ENCODE data around the gene WDR26.
A peak's percentile ranks its signal among the peaks of the same experiment; 100 is the strongest.

Gene WDR26

DNA sequence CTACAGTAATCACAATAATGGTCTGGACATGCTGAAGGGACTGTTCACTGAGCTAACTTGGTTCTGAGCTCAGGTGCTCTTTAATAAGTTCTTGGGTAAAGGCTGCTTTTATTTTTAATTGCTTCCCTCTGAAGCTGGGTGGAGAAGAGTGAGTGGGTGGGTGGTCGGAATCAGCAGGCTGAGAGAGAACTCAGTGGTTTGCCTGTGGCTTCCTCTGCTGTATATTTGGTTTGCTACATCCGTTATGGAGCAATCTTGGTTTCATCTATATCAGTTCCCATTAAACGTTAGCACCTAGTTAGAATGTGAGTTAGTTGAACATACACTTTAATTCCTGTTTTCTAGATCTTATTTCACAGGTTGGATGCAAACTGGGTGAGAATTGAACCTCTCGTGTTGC is 54.6 kb downstream of the WDR26 start:
- CTCF ChIA-PET, result interaction anchor here (0.7 to 0.9 kb wide), 2 partner anchors 9 to 1761 kb away, joined by 3 to 4 read pairs; no protein-coding TSS in a partner anchor
- H3K36me3 ChIP-seq (ENCODE audit: control insufficient read depth in 2 of 2, insufficient read depth in 1 of 2, low read length in 2 of 2), result peaks cover 52 to 61% of the 10 kb centered on the region in 2 experiments
- peaks cover 3% of the 10 kb centered on the region; the same call in 1 of the 2 replicates for H3K4me1 ChIP-seq (ENCODE audit: control insufficient read depth, insufficient read depth, low read length)
- POLR2A ChIA-PET, result interaction anchor here (0.5 kb wide), 1 partner anchor 133 kb away, joined by 3 read pairs; no protein-coding TSS in a partner anchor
- TF ChIP-seq ZNF341 (tag by site-specific recombination; IDR thresholded peaks at IDR 0.05; ENCODE audit: low read depth) (no peak), YY1 (tag by site-specific recombination; IDR thresholded peaks at IDR 0.05) (no peak), ZNF221 (tag by site-specific recombination; IDR thresholded peaks at IDR 0.05; ENCODE audit: borderline replicate concordance) (no peak), EGR2 (tag by site-specific recombination; IDR thresholded peaks at IDR 0.05; ENCODE audit: low read depth) (peak; percentile 56), ZFHX2 (tag by site-specific recombination; conservative IDR thresholded peaks at IDR 0.05) (peak; percentile 72), ZIC2 (tag by site-specific recombination; IDR thresholded peaks at IDR 0.05) (no peak), ZNF639 (tag by site-specific recombination; IDR thresholded peaks at IDR 0.05) (no peak), PRDM1 (tag by site-specific recombination; IDR thresholded peaks at IDR 0.05) (no peak), ZNF600 (tag by site-specific recombination; IDR thresholded peaks at IDR 0.05) (peak; percentile 84)
- no peak overlapping the region for H3K27ac ChIP-seq (ENCODE audit: extremely low read depth, low read depth, low read length)
- H3K9me3 ChIP-seq (ENCODE audit: control insufficient read depth, insufficient read depth, low read depth, low read length), result no peaks in the 10 kb centered on the region
- no peak overlapping the region for H3K4me3 ChIP-seq (ENCODE audit: low read depth, low read length)

- no peaks in the 10 kb centered on the region for H3K9me3 ChIP-seq (ENCODE audit: control insufficient read depth, insufficient read depth, low read depth, low read length)
- H3K36me3 ChIP-seq (ENCODE audit: control insufficient read depth in 2 of 2, insufficient read depth in 1 of 2, low read length in 2 of 2), result peaks cover 53 to 64% of the 10 kb centered on the region in 2 experiments
- peaks cover 3% of the 10 kb centered on the region; the same call in 1 of the 2 replicates for H3K4me1 ChIP-seq (ENCODE audit: control insufficient read depth, insufficient read depth, low read length)
- no peak for TF ChIP-seq ZNF530 (tag by site-specific recombination; IDR thresholded peaks at IDR 0.05; ENCODE audit: low read depth)
- TF ChIP-seq ELK4 (IDR thresholded peaks at IDR 0.05; ENCODE audit: borderline replicate concordance, low read depth, low read length), result no peak
- TF ChIP-seq ZNF639 (tag by site-specific recombination; IDR thresholded peaks at IDR 0.05), result no peak
- no peak for TF ChIP-seq ZNF248 (tag by site-specific recombination; IDR thresholded peaks at IDR 0.05)
- no peak overlapping the region for H3K27ac ChIP-seq (ENCODE audit: extremely low read depth, low read depth, low read length)
- no peak overlapping the region for H3K4me3 ChIP-seq (ENCODE audit: low read depth, low read length)
- POLR2A ChIA-PET, result interaction anchor here (0.6 kb wide), 1 partner anchor 34 kb away, joined by 3 read pairs; no protein-coding TSS in a partner anchor
- CTCF ChIA-PET, result interaction anchor here (0.9 kb wide), 1 partner anchor 10 kb away, joined by 3 read pairs; no protein-coding TSS in a partner anchor
Measured at GRCh38 chr1:224378855-224379631, 55.6 kb downstream of the WDR26 start.

- CTCF ChIA-PET, result interaction anchor here (0.6 to 1.1 kb wide), 3 partner anchors 65 to 141 kb away, joined by 3 to 8 read pairs (median 3); no protein-coding TSS in a partner anchor
Measured at GRCh38 chr1:224377676-224378006, 57.0 kb downstream of the WDR26 start.

More at GRCh38 chr1:224377676-224378006, 57.0 kb downstream of the WDR26 start:
- Histone ChIP-seq H3K4me3 (ENCODE audit: low read depth, low read length) (no peak overlapping the region), H3K36me3 (ENCODE audit: control insufficient read depth in 2 of 2, insufficient read depth in 1 of 2, low read length in 2 of 2) (peaks cover 67 to 76% of the 10 kb centered on the region in 2 experiments), H3K9me3 (ENCODE audit: control insufficient read depth, insufficient read depth, low read depth, low read length) (no peaks in the 10 kb centered on the region), H3K27ac (ENCODE audit: extremely low read depth, low read depth, low read length) (no peak overlapping the region), H3K4me1 (ENCODE audit: control insufficient read depth, insufficient read depth, low read length) (peaks cover 3% of the 10 kb centered on the region; the same call in 1 of the 2 replicates)
- peak; percentile 55; the same call in 1 of the 2 replicates for TF ChIP-seq ZNF184 (tag by site-specific recombination; IDR thresholded peaks at IDR 0.05)
- TF ChIP-seq, protein P1, sequence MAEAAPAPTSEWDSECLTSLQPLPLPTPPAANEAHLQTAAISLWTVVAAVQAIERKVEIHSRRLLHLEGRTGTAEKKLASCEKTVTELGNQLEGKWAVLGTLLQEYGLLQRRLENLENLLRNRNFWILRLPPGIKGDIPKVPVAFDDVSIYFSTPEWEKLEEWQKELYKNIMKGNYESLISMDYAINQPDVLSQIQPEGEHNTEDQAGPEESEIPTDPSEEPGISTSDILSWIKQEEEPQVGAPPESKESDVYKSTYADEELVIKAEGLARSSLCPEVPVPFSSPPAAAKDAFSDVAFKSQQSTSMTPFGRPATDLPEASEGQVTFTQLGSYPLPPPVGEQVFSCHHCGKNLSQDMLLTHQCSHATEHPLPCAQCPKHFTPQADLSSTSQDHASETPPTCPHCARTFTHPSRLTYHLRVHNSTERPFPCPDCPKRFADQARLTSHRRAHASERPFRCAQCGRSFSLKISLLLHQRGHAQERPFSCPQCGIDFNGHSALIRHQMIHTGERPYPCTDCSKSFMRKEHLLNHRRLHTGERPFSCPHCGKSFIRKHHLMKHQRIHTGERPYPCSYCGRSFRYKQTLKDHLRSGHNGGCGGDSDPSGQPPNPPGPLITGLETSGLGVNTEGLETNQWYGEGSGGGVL (tag by site-specific recombination; IDR thresholded peaks at IDR 0.05), result no peak
- no peak for TF ChIP-seq ZNF623 (tag by site-specific recombination; IDR thresholded peaks at IDR 0.05)
- TF ChIP-seq, protein P2, sequence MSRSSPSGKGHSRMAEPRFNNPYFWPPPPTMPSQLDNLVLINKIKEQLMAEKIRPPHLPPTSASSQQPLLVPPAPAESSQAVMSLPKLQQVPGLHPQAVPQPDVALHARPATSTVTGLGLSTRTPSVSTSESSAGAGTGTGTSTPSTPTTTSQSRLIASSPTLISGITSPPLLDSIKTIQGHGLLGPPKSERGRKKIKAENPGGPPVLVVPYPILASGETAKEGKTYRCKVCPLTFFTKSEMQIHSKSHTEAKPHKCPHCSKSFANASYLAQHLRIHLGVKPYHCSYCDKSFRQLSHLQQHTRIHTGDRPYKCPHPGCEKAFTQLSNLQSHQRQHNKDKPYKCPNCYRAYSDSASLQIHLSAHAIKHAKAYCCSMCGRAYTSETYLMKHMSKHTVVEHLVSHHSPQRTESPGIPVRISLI (tag by site-specific recombination; IDR thresholded peaks at IDR 0.05), result 0 out of 2 replicates have a peak, but pooled peaks have one; percentile 2
- peak; percentile 35; the same call in 1 of the 2 replicates for TF ChIP-seq SP7 (tag by site-specific recombination; IDR thresholded peaks at IDR 0.05)
- peak; percentile 81 for TF ChIP-seq ZSCAN16 (tag by site-specific recombination; IDR thresholded peaks at IDR 0.05)
- POLR2A ChIA-PET, result interaction anchor here (0.7 kb wide), 3 partner anchors 9 to 1175 kb away, joined by 3 to 6 read pairs (median 5); no protein-coding TSS in a partner anchor

Measured in HEK293 (cell line).